NCI-H748 treated with DMSO at 0.1 percent for 48 hours (cell line): Measurements from ENCODE around the gene BDH1.
A peak's percentile ranks its signal among the peaks of the same experiment; 100 is the strongest.
"Not testable (repeated sequence)": the region's sequence is repeated elsewhere in the genome, so short reads cannot be mapped to it uniquely, and the experiment has no call there.

Source experiments
- DNase-seq: peaks from one replicate; lab custom pipeline; 2025; lab: John Stamatoyannopoulos, UW

Gene BDH1

DNA sequence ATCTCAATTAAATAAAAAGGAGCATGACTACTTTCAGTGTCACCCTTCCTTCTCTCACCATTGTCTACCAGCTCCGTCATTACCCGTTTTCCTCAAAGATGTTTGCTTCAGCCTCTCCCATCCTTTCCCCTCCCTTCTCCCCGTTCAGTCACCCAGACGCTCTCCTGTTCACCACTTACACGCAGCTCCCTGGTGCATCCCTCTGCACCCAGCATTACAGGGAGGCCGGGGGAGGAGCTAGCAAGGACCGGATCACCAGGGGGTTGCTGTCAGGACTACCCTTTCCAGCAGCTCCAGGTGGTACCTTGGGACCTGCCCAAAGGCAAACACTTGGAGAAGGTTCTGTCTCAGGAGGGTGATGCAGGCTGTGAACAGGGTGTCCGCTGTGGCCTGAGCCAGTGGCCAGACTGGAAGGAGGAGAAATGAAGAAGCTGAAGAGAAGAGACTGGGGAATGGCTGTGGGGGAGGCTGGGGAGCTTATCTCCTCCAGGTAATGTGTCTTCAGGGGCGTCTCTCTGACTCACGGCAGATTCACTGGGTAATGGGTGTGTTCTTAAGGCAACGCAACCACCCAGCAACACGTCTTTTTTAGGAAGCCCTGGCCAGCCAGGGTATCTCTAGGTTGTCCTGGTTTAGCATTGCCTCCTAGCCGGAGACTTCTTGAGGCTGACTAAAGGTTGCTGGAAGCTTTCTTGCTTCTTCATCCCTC, 21.8 kb upstream of the BDH1 start:
- no peak for DNase-seq

DNA sequence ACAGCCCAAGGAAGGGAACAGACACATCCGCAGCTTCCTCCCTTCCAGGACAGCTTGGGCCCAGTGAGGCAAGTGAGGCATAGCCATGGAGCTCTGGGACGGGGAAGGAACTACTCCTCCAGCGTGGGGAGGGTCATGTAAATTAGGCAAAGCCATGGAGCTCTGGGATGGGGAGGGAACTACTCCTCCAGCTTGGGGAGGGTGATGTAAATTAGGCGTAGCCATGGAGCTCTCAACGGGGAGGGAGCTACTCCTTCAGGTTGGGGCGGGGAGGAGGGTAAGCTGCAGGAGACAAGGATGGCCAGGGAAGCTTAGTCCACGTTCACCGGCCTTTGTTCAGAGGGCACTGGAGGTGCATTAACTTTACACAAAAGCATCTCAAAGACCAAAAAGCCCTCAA, 21.1 kb upstream of the BDH1 start:
- no peak for DNase-seq

DNA sequence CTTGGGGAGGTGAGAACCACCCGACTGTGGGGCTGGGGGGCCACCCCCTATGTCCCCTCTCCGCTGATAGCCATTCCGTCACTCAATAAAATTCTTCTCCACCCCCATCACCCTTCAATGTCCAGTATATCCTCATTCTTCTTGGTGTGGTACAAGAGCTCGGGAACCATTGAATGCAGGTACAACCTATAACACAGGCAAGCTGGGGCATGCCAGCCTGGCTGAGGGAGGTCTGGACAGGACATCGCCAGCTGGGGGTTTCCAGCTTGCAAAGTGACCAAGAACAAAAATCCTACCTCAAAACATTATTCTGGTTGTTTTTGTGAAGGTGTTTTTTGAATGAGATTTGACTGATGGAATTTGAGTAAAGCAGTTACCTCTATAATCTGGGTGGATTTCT, 19.6 kb upstream of the BDH1 start:
- no peak for DNase-seq

DNA sequence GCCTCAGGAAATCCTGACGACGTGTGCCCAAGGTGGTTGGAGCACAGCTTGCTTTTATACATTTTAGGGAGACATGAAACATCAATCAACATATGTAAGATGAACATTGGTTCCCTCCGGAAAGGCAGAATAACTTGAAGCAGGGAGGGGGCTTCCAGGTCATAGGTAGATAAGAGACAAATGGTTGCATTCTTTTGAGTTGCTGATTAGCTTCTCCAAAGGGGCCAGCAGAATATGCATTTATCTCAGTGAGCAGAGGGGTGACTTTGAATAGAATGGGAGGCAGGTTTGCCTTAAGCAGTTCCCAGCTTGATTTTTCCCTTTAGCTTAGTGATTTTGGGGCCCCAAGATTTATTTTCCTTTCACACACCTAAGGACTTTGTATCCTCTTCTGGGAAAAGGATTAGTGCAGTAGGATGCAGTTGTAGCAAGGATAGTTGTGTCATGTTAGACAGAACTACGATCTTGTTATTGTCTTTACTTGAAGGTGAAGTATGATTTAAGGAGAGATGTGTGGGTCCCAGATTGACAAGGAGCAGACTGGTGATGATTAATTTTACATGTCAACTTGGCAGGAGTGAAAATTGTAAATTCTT, 18.7 kb upstream of the BDH1 start:
- DNase-seq: not testable (repeated sequence)

DNA sequence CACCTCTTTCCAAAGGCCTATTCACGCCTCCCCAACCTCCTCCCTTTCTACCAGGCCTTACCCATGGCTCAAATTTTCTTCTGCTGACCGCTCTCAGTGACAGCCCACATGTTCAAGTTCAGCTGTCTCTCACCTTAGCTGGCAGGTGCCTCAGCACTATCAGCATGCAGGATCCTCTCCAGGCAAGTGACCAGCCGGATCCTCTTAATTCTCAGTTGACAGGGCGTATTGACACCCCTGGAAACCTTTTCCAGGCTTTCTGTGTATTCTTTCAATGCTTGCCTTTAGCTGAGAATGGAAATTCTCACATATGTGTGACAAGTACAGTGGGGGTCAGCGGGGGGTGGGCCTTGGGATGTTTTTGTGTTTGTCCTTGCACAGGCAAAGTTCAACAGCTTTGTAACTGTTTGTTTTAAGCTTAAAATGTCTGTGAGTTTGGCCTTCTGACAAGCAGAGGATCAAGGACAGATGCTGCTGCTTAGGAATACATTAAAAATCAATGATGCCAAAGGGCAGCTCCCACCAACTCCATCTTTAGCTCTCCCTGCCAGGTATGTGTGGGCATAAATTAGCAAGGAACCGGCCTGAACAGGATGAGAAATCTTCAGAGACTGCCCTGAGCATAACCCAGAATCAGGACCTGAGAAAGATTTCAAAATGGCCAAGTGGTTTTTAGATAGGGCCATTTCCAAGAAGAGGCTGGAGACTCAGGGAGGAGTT, 17.4 kb upstream of the BDH1 start:
- no peak for DNase-seq

DNA sequence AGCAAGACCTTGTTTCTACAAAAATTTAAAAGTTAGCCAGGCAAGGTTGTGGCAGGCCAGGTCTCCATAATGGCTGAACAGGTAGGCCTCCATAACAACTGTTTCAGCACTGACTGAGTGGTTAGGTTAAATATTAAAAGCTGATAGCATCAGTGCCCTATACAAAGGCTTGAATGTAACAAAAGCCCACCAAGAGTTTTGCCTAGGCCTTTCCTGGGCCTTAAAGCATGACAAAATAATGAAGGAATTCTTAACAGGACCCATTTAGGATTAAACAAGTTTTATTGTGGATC, 16.1 kb upstream of the BDH1 start:
- not testable (repeated sequence) for DNase-seq

DNA sequence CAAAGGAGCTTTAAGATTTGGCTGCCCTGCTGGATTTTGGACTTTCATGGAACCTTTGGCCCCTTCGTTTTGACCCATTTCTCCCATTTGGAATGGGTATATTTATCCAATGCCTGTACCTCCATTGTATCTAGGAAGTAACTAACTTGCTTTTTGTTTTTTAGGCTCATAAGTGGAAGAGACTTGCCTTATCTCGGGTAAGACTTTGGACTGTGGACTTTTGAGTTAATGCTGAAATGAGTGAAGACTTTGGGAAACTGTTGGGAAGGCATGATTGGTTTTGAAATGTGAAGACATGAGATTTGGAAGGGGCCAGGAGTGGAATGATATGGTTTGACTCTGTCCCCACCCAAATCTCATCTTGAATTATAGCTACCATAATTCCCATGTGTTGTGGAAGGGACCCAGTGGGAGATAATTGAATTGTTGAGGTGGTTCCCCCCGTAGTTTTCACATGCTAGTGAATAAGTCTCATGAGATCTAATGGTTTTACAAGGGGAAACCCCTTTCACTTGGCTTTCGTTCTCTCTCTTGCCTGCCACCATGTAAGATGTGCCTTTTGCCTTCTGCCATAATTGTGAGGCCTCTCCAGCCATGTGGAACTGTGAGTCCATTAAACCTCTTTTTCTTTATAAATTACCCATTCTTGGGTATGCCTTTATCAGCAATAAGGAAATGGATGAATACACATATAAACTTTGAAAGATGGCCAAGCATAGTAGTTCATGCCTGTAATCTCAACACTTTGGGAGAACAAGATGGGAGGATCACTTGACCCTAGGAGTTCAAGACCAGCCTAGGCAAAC, 15.5 kb upstream of the BDH1 start:
- DNase-seq: not testable (repeated sequence)

DNA sequence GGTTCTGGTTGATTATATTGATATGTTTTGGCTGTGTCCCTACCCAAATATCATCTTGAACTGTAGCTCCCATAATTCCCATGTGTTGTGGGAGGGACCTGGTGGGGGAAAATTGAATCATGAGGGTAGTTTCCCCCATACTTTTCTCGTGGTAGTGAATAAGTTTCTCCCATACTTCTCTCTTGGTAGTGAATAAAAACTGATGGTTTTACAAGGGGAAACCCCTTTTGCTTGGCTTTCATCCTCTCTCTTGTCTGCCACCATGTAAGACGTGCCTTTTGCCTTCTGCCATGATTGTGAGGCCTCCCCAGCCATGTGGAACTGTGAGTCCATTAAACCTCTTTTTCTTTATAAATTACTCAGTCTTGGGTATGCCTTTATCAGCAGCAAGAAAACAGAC, 13.7 kb upstream of the BDH1 start:
- not testable (repeated sequence) for DNase-seq

DNA sequence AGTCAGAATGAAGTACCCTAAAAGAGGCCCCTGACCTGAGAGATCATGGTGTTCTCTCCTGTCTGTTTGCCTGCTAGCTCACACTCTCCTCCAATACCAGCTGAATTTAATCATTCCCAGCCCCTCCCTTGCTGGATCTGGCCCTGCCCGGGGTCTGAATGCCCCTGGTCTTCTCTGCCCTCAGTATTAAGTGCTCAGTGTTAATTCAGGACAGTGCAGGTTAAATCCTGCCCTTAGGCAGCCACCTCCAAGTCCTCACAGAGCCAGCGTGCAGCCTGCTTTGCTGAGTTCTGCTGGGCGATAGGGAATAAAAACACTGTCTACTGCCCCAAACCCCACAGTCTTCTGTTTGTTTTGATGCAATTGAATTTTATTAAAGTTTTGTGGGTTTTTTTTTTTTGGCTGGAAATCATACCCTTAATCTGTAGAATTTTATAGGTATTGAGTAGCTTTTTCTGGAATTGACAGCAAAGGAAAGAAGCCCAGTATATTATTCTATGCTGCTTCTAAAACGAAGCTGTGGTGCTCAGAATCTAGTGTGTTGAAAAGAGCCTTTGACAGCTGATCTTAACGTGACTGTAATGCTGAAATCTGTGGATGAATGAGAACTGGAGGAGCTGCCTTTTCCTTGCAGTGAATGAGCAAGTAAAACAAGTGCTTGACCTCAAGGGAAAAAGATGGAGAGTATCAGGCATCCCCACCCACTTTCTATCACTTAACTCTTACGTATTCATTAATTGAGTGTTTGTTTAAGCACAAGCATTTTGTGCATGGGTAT, 12.3 kb upstream of the BDH1 start:
- DNase-seq: no peak

DNA sequence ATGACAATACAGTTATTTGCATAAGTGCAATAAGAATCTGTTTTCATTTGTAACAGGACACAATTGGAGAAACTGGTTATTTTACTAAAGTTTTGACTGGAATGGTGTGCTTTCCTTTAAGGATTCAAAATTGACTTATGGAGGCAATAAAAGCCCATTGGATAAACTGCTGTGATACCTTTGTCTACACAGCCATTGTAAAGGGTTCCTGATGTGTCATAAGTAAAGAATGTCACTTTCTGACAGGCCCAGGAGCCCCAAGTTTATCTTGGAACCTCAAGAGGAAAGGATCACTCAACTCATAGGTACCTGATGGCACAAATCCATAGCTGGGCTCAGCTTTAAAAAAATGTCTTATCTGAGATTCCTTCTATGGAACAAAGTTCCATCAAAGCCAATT, 10.4 kb upstream of the BDH1 start:
- DNase-seq: not testable (repeated sequence)

DNA sequence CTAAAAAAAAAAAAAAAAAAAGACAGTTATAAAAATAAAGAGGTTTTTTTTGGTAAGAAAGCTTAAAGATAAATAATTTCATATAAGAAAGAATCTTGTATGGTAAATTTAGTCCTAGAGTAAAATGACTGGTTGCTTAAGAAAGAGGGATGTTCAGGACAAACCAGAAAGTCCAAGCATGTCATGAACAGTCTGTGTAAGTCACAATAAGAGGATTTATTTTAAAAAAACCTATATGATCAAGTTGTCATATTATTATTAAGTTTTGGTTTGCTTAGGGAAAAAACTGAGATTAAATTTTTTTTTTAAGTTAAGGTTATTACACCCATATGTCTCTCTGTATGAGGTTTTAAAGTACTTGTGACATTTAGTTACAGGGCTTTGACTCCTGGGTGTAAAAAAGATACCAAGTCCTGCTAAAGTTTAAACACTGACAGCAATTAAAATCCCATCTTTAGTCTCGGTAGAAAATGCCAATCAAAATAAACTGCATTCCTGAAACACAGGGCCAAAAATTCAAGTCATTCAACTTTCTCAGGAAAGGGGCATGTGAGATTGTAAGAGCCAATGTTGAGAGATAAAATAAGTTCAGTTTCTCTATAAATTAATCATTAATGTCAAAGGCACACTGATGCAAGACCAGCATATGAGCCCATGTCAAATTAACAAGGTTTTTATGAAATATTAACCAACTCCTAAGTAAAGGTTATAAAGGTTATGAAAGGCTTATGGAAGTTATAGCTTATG, 8.5 kb upstream of the BDH1 start:
- no peak for DNase-seq

DNA sequence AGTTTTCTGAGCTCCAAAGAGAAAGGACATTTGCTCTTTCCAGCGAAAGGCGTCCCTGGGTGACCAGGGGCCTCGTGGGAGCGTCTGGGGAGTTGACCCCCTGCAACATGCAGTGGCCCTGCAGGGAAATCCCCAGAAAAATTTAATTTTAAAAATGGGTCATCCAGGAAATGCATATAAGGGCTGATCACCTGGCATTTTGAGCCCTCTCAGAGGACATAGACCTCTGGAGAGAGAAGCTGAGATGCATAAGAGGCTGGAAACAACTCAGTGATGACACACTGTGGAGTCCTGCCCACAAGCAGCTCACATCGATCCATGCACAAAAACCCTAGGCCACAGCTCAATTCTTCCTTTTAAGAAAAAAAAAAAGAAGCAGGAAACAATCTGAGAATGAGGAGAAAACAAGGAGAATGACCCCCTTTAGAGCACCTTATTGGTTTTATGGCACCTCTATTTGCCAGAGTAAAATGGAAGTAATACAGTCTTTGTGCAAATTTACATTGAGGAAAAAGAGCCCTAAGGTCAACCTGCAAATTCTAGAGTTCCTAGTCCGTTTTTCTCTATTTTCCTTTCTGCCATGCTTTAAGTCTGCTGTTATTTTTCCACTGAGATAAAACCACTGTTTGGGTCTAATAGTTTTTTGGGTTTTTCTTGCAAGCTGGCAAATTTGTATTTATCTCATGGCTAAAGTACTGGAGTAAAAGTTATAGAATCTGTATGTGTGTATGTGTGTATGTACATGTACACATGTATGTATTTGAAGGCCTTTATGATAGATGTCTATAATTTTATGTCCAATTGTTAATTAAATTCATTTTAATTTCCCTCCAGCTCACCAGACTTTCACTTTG, 6.9 kb upstream of the BDH1 start:
- DNase-seq: no peak

DNA sequence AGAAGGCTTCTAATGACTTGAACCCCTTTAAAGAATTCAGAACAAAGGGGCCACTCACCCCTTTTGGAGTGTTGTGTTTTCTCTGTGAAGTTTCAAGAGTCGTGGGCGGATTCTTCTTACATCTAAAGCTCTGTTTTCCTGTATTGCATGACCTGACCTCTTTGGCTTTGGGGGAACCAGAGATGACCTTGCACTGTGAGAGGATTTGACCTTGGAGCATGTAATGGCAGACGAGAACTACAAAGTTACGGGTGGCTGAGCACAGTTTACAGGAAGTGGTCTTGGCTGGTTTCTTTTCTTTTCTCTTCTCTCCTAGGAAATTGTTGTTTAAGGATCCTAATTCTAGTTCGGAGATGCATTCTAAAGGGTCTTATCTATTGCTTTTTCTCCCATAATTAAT, 6.2 kb upstream of the BDH1 start:
- DNase-seq: no peak

DNA sequence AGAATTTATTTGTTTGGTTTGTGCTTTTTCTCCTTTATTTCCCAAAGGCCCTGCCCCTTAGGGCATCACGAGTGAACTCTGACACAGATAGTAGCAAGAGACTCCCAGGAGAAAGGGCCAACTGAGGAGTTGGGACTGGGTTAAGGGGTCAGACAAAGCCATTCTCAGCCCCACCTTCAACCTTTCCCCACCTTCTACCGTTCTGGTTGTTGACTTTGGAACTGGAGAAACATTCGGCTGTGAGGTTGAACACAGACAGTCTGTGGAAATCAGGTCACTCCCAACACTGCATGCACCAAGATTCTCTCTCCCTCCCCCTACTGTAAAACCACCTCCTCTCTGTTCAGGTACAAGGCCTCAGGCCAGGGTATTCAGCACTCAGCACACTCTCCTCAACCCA, 3.9 kb upstream of the BDH1 start:
- DNase-seq: no peak

DNA sequence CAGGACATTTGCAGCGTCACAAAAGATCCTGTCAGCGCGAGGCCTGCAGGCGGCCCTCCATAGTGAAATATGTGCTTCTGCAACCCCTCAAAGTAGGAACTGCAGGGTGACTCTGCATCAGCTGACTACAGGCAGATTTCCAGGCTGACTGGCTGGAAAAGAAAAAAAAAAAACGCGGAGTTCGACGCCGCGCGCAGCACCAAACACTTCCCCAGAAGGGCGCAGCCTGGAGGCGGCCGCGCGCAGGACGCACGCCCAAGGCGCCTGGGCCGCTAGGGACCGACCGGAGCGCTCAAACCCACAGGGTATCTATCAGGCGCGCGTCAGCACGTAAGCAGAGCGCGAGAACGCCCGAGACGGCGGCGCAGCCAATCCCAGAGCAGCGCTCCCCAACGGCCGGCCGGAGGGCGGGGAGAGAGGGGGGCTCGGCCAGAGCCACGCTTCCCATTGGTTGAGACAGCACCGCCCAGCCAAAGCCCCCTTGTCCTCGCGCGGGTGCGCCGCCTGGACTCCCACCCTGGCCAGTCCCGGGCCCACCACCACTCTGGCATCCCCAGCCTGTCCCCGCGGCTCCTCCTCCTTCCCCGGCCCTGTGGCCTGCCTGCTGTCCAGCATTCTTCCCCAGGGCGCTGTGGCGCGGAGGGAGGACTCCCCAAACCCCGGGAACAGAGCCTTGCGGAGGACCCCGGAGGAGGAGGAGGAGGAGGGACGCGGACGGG, 1.0 kb downstream of the BDH1 start:
- DNase-seq: peak; percentile 76

DNA sequence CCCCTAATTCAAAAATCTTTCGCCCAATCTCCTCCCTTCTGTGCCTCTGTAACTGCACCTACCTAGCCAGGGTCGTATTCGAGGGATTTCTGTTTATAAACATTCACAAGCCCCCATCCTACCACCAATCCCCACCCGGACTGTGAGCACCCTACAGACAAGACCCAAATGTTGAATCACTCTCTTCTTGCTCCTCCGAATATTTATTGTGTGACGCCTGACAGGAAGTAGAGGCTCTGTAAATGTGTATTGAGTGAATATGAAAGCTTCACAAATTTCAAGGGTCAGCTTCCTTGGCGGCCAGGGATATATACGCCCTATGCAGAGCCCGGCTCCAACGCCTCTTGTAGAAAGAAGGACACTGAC, 1.6 kb downstream of the BDH1 start:
- DNase-seq: no peak

DNA sequence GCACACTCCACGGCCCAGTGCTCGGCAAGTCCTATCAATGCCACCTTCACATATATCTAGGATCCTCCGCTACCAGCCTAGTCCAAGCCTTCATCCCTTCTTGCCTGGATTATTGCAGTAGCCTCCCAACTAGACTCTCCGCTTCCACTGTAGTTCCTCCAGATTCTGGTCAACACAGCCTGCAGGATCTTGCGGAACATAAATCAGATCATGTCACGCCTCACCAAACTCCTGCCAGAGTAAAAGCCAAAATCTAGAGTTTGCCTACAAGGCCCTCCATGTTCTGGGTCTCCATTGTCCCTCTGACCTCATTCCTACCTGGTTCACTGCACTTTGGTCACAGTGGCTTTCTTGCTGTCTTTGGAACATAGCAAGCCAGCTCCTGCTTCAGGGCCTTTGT, 3.6 kb downstream of the BDH1 start:
- no peak for DNase-seq

DNA sequence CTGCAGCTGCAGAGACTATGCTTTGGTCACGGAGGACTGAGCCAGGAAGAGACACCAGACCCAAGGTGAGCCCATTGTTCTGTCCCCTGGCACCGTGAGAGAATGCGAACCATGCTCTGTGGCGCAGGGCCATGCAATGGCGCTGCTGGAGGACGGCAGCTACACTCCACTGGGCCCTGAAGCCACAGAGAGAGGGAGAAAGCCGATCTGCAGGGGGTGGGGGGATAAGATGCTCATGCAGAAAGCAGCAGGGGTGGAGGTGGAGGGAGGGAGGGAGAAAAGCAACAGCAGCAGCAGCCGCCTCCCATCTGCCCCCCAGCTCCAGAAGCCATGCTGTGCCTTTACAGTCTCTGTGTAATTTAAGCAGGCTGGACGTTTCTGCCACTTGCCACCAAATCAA, 5.3 kb downstream of the BDH1 start:
- no peak for DNase-seq

DNA sequence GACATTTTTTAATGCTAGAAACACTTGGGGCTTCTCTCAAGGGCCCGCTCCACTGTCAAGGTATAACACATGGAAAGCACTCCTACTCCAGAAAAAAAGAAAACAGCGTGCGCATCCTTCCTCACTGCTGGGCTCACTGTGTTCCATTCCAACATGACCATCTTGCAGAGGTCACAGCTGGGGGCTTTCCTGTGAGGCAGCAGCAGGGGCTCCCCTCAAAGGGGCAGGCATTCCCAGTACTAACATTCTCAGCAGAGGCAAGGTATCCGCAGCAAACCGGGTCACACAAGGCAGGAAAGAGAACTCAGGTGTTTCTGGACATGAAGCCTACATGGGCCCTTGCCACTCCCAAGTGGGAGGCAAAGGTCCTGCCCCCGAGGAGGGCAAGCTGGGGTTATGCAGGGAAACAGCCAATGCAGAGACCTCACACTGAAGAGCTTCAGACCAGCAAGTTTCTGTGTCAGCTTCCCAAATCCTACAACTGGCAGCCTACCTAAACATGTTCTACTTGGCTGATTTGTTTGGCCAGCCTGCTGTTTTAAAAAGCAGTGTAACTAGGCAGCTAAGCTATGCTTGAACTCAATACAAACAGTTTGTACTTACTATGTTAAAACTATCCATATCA, 6.4 kb downstream of the BDH1 start:
- DNase-seq: no peak
